Measurements from ENCODE around the gene TSSK3.

The TSSK3 gene

GRCh38 chr1:32400876-32401631 is 38.7 kb downstream of the TSSK3 start:
- DNase-seq (ENCODE audit: low read depth), result no peak

GRCh38 chr1:32404946-32405345 is 42.6 kb downstream of the TSSK3 start:
- DNase-seq (ENCODE audit: low read depth), result no peak

GRCh38 chr1:32405672-32406467 is 43.5 kb downstream of the TSSK3 start:
- DNase-seq (ENCODE audit: low read depth), result no peak

- no peak for DNase-seq (ENCODE audit: low read depth)
Measured at GRCh38 chr1:32406629-32407111, 44.3 kb downstream of the TSSK3 start.

- no peak for DNase-seq (ENCODE audit: low read depth)
Measured at GRCh38 chr1:32411261-32411660, 48.9 kb downstream of the TSSK3 start.

GRCh38 chr1:32413507-32414185 is 51.3 kb downstream of the TSSK3 start:
- DNase-seq (ENCODE audit: low read depth), result peak; percentile 25

All from stimulated activated CD8-positive, alpha-beta memory T cell treated with anti-CD3 and anti-CD28 coated beads, Interleukin-12 subunit alpha, Interleukin-12 subunit beta, amount 100 ng/mL, for 4 hours (primary cell).